ENCODE measurements around the gene TAF4.
"Not testable (repeated sequence)": the region's sequence is repeated elsewhere in the genome, so short reads cannot be mapped to it uniquely, and the experiment has no call there.

The TAF4 gene

DNA sequence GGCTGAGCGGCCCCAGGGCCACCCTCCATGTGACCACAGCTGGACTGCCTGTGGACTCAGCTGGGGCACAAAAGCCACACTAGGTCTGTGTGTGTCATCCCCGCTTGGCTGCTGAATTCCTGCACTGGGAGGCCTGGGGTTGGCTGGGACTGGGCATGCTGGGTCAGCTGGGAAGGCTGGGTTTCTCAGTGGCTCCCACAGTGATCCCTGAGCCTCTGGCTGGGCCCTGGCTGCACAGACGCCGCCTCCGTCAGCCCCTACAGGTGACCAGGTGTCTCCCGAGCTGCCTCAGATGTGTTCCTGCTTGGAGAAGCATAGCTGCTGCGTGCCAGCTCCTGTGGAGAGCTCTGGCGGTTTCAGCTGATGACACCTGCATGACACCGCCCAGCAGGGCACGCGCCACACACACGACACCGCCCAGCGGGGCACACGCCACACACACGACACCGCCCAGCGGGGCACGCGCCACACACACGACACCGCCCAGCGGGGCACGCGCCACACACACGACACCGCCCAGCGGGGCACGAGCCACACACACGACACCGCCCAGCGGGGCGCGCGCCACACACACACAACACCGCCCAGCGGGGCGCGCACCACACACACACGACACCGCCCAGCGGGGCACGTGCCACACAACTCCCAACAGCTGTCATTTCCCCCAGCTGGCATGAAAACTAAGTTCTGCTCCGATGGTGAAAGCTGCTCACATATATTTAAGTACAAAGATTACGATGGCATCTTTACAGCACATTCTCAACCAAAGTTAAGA is 88.8 kb downstream of the TAF4 start:
- no peak for DNase-seq

DNA sequence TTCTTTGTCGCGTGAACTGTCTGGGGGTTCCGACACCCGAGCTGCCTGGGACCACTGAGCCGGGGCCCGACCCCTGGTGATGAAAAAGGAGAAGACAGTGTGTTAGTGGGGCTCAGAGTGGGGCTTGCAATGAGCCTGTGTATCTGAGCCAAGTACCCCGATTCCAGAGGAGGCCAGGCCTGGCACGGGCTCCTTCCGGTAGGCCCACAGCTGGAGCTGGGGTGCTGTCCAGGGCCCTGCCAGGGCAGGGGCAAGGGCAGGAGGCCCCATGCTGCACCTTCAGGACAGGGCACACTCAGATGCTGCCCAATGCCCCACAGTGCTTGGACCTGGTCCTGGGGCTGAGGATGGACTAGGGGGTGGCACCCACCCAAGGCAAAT is 89.4 kb downstream of the TAF4 start:
- no peak for DNase-seq

DNA sequence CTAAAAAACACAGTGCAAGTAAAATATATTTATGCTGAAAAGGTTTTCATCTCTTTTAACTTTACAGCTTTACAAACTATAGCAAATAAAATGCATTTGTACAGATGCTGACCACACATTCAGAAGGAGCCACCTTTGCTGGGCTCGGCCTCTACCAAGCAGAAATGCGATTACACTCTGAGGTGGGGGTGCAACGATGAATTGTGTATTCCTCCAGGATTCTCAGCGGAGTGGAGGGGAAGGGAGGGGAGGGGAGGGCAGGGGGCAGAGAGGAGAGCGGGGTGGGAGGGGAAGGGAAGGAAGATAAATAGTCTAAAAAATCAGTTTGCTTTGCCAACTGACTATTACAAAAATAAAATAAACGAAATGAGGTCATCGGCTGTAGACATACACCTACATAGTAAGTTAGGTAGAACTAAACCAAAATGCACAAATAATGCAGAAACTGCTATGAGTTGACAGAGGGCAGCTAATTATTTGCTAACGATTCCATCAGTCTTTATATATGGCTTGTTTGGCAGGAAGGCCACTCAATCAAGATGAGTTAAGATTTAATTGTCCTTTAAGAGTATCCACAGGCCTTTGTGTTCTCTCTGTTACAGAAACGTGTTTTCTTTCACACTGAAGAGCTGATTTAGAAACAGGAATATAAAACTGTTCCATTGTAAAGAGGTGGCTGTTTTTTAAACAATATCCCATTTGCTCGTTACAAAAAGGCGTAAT is 90.1 kb downstream of the TAF4 start:
- no peak for DNase-seq

DNA sequence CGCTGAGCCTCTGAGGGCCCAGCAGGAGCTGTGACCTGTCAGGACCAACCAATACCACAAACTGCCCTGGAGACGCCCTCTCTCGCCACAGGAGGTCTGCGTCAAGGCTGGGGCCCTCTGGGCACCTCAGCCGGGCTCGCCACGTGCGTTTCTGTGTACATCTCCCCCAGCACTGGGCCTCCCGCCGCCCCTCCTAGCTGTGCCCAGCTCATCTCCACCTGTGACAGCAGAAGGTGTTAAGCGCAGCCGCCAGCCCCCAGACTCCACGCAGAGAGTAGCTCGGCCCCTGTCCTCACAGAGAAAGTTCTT is 91.4 kb downstream of the TAF4 start:
- no peak for DNase-seq

DNA sequence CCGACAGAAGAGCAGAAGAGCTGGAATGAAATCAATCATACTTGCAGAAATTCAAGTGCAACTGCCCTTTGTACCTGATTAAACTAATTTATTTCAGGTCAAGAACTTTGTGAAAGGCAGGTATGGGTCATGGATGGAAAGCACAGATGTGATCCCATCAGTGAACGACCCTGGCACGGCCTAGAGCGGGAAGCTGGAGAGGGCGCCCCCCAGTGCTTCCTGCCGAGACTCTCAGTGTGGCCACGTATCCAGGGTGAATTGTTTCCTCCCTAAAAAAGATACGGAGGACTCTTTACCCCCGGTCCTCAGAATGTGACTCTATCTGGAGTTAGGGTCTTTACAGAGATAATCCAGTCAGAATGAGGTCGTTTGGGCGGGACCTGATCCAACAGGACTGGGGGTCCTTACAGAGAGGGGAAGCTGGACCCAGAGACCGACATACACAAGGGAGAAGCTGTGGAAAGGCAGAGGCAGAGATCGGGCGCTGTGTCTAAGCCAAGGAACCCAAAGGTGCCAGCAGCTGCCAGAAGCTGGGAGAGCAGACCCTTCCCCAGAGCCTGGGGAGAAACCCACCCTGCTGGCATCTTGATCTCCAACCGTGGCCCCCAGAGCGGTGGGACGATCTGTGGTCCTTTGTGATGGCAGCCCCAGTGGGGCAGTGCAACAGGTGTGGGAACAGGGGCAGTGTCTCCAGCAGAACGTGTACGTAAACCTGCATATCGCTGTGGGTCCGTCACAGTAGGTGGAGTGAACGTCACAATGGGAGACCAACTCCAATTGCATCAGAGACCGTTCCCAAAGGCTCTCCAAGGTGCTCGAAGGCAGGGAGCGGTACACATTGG is 91.9 kb downstream of the TAF4 start:
- DNase-seq, result no peak

DNA sequence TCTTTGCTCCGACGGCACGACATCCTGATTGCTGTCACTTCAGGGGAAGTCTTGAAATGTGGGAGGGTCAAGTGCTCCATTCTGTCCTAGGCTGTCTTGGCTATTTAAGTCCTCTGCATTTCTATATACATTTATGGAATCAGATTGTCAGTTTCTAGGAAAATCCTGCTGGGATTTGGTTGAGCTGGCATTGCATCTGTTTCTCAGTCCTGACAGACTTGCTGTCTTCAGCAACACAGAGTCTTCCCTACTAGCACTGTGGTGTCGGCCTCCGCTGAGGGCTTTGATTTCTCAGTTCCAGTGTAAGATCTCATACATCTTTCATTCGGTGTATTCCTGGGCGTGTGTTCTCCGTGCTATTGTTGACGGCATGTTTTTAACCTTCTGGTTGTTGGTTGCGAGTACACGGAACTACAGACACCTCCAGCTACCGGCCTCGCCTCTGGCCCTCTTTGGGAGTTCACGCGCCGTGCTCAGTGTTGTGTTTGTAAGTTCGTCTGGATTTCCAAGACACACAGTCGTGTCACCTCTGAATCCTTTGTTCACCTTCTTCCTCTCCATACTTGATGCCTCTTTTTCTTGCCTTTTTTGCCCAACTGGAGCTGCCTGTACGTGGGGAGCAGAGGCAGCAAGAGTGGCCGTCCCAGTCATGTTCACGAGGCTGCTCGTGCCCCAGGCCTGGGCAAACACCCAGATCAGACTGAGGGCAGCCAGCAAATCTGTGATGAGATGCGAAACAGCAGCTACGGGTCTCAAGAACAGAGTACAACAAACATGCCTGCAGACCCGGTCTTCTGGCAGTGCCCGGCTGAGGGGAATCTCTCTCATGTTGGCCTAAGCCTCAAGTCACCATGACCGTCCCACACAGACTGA is 92.8 kb downstream of the TAF4 start:
- no peak for DNase-seq

DNA sequence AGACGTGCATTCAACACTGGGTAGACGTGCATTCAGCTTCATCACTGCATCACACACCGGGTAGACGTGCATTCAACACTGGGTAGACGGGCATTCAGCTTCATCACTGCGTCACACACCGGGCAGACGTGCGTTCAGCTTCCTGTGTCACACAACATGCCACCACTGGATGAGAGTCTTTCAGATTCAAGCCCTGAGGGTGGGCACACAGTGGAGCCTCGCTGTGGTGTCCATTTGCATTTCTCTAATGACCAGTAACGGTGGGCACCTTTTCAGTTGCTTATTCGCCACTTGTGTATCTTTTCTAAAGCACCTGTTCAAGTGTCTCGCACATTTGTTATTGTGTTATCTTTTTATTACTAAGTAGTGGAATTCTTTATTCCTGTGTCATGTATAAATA is 94.1 kb downstream of the TAF4 start:
- not testable (repeated sequence) for DNase-seq

DNA sequence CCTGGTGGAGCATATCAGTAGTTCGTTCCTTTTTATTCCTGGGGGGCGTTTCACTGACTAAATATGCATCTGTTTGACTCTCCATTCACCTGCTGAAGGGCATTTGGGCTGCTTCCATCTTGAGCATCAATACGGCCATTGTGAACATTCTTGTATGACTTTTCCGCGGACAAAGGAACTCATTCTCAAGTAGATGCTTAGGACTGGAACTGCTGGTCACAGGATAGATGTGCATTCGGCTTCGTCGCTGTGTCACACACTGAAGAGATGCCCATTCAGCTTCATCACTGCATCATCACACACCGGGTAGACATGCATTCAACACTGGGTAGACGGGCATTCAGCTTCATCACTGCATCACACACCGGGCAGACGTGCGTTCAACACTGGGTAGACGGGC is 95.3 kb downstream of the TAF4 start:
- no peak for DNase-seq

DNA sequence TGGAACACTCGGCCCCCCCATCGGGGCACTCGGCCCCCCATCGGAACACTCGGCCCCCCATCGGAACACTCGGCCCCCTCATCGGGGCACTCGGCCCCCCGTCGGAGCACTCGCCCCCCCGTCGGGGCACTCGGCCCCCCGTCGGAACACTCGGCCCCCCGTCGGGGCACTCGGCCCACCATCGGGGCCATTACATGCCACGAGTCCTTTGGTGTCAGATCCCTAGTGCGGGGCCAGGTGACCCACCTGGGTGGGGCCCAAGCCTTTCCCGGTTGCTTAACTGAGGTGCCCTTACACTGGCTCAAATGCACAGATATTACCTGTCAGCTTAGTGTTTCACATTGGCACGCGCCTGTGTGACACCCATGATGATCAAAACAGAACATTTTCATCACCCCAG is 95.9 kb downstream of the TAF4 start:
- no peak for DNase-seq

DNA sequence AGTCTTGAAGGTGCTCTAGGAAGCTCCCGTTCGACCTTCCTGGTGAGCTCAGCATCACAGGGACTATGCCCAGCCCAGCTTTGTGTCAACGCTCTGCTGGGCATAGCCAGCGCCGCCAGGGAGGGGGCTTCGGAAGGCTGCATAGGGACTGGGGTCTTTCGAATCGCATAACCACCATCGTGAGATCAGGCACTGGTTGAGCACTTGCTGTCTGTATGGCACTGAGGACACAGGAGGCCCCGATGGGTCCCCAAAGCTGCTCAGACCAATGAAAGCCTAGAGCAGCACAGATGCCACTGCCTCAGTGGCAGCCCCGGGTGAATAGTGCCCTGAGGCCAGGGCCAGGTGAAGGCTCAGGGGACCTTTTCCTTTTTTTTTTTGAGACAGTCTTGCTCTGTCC is 96.7 kb downstream of the TAF4 start:
- no peak for DNase-seq

DNA sequence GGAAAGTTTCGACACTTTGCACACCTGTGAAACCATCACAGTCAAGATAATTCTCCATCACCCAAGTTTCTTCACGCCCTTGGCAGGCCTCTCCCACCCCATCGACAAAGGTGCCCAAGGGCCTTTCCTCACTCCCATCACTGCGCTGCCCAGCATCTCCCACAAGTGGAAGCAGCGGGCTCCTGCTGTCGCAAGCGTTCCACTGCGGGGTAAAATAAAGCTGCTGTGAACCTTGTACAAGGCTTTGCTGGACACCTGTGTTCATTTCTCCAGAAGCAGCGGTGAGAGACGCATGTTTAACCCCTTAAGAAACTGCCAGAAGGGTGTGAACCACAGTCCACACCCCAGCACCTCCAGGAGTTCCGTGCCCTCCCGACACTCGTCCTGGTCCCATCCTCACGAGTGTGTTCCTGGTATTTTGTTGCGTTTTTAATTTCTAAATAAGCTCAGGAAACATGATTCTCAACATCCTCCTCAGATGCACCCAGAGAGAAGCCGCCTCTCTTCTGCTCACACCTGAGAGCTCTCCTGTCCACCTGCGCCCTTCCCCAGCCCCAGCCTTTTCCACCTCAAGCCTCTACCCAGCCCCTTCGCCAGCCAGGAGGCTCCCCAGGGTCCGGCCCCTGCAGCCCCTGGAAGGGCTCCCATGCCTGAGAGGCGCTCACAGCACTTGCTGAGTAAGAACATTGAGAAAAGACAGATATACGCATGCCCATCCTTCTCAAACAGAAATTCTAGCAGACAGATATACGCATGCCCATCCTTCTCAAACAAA is 97.5 kb downstream of the TAF4 start:
- DNase-seq, result no peak

DNA sequence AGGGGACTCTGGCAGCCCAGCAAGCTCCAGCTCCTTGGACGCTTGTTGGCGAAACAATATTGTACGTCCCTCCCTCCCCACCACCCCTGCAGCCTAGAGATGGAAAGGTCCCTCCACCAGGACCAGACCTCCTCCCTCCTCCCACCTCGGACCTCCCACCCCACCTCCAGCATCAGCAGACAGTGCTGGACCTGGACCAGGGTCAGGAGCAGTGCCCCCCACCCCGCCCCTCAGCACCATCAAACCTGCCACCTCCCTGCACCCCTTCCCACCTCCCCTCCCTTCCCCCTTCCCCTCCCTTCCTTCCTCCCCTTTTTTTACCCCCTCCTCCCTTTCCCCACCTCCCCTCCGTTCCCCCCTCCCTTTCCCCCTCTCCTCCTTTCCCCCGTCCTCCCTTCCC is 98.4 kb downstream of the TAF4 start:
- no peak for DNase-seq

DNA sequence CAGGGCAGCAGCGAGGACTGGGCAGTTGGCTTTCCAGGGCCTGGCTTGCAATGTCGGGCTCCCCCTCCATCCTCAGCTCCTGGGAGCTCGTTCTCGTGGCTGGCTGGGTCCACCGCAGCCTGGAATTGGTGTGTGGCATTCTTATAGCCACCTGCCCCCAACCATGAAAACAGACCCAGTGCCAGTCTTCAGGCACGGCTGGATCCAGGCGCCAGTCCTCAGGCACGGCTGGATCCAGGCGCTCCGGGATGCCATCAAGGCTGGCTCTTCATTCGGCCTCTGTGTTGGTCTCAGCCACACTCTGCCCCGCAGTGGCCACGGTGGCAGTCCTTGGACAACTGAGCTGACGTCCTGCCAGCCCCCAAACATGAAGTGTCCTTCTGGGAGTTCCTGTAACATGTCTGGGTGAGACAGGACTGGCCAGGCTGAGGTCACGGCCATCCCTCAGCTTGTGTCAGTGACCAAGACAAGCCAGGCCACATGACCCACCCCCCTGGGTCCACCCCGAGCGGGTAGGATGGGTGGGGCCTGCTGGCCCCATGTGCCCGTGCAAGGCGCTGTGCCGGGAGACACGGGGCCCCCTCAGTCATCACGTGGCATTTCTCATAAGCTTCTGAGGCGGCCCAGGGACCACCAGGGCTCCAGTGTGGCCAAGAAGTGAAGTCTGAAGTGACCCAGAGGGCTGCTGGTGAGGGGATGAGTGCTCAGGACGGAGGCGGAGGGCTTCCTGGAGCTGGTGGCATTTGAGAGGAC is 99.0 kb downstream of the TAF4 start:
- no peak for DNase-seq

DNA sequence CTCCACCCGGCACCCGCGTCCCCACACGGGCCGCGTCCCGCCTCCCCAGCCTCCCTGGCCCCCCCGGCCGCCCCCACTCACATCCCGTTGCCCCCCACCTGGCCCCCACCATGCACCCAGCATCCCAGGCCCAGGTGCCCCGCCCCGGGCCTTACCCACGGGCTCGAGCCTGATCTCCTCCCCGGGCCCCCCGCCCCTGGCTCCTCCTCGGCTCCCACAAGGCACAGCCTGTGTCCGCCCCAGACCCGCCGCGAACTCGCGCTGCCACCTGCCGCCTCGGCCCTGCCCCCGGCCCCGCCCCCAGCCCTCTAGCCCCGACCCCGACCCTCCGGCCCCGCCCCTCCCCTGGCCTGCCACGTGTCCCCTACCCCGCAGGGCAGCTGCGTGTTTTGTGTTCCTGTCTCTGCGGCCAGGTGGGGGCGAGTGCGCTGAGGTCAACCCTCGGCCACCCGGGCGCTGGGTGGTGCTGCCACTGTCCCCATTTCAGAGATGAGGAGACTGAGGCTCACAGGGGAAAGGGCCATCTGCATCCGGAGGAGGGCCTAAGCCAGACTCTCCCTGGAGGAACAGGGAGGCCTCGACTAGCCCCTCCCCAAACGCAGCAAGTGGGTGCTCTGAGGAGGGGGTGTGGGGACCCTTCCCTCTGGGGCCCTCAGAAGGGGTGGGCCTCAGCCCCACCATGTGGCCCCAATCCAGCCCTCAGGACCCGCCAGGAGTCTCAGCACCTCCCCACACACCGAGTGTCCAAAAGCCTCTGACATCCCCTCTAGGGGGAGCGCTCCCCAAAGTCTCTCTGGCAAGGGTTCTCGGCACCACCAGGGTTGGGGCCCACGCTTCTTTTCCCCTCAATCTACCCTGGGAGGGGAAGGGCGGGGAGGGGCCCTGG is 99.8 kb downstream of the TAF4 start:
- no peak for DNase-seq

DNA sequence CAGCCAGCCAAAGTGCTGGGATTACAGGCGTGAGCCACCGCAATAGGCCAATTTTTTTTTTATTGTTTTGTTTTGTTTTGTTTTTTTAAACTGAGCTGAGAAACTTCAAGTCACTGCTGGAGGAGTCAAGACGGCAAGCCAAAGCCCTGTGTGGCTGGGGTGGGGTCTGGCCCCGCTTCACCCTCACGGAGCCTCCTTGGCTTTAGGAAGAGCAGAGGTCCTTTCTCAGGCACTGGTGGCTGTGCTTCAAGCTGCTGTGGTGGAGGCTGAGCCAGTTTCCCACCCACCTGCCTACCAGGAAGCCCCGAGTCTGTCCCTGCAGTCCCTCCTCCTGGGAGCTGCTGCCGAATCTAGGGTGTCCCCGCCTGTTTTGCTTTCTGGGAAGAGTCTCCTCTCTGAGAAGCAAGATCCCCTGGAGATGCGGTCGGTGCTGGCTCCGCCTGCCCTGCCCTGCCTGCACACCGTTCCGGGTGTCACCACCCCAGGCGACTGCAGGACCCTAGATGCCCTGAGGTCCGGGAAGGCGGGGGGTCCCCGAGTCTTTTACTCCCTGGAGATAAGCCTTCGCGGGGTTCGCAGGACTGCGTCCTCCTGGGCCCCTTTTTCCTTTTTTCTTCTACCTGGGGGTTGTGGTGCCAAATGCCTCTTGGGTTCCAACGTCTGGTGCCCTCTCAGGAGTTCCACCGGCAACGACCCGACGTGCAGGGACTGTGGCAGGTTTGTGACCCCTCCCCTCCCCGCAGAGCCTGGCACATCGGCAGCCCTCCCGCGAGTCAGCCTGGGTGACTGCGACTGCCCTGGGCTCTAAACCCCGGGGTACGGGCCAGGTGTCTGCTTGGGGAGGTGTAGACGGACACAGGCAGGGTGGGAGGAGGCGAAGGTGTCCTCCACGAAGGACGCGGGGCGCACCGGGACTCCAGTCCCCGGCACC is 100.7 kb downstream of the TAF4 start:
- no peak for DNase-seq

DNA sequence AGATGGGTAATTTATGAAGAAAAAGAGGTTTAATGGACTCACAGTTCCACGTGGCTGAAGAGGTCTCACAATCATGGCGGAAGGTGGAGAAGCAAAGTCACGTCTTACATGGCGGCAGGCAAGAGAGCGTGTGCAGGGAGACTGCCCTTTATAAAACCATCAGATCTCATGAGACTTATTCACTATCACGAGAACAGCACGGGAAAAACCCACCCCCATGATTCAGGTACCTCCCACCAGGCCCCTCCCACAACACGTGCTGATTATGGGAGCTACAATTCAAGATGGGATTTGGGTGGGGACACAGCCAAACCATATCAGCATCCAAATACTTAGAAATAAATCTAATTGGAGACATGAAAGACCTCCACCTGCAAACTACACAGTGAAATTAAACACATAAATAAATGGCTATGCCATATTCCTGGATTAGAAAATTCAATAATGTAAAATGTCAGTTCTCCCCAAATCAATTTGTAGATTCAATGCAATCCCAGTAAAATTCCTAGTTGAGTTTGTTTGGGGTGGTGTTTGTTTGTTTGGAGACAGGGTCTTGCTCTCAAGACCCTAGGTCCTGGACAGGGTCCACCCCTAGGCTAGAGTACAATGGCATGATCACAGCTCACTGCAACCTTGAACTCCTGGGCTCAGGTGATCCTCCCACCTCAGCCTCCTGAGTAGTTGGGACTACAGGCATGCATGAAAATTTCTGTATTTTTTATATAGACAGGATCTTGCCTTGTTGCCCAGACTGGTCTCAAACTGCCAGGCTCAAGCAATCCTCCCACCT is 101.6 kb downstream of the TAF4 start:
- no peak for DNase-seq

DNA sequence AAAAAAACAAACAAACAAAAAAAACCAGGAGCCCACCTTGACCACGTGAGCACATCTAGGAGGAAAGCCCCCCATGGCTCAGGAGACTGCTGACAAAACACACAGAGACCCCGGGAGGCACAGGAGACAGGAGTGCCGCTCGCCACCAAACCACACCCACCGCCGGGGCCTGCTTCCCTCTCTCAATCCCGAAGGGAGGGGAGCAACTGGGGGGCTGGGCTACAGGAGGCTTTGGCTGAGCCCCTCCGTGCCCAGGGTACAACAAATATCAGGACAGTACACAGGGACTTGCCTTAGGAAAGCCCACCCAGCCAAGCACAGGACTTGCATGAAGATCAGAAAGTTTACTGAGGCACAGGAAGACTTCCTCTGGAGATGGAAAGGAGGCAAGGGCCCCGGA is 102.5 kb downstream of the TAF4 start:
- no peak for DNase-seq

DNA sequence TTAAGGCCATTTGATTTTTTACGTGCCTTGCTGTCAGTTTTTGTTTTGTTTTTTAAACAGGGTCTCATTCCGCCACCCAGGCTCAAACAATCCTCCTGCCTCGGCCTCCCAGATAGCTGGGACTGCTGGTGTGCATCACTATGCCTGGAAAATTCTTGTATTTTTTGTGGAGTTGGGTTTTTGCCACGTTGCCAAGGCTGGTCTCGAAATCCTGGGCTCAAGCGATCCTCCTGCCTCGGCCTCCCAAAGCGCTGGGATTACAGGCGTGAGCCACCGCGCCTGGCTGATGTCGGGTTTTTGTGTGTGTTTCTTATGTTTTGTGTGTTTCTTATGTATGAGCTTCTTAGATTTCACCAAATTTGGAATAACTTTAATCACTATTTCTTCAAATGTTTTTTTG is 104.8 kb downstream of the TAF4 start:
- no peak for DNase-seq
